HG03521 (cell line): ENCODE results near the gene MYH15.

Source experiments
- ATAC-seq: cut with Tn5 transposase; IDR thresholded peaks from one replicate; pipeline ENCODE4 v1.9.1; 2021; ENCODE audit warnings: mild to moderate bottlenecking, moderate library complexity; ENCODE audit not compliant: unreplicated experiment

MYH15 gene

GRCh38 chr3:108510496-108510895, at the start of gene MYH15:
Gene MYH15 (minus strand): TSS chr3:108510596. CDS start chr3:108510530, 66 bp downstream.
- ATAC-seq: no peak

DNA sequence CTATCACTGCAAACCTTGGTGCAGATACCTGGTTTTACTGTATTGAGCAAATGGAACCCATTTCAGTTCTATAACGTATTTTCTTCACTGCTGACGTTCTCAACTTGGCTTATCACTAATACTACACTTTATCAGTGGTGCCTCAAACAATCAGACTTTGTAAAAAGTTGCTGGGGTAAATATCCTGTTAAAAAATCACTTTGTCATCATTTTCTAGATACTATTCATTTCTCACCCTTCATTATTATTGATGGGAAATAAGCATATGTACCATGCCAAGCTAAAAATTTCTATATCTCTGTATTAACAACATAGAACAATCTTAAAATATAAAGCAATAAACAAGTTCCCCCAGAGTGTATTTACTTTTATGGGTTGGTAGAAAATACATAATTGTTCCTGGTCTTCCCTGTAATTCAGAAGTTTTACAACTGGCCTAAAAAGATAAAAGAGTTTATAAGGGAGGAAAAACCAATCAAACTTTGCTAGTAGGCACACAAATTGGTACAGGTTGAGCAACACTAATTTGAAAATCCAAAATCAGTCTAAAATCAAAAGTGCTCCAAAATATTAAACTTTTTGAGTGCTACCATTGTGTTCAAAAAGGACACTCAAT, 45.7 kb upstream of the MYH15 start:
- ATAC-seq: no peak

DNA sequence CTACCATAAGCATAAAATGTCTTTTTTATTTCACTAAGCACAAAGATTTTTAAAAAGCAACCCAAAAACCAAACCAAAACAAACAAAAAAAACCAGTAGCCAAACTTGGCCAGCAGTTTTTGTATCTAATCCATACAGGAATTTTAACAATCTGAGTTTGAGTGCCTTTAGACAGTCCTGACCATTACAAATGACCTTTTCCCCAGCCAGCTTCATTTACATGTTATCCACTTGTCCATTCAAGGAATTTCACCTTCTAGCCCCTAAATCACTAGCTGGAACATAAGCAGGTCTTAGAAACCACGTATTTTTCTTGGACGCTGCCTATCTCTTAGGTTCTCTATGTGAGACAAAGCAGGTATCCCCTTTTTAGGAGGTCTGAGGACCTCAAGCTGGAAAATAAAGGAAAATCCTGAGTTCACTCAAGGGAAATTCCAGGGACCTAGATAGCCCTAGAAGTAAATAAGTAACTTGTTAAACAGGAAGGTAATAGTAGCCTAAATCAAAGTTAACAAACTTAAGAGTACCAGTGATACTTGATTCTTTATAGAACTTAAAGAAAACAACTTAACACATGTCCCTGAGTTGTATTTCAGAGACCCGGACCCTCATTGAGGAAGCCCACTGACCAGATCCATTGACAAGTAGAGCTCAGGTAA, 44.6 kb upstream of the MYH15 start:
- no peak for ATAC-seq

- ATAC-seq: no peak
Measured at GRCh38 chr3:108554229-108554628, 43.8 kb upstream of the MYH15 start.

- ATAC-seq: no peak
Measured at GRCh38 chr3:108552267-108553159, 42.1 kb upstream of the MYH15 start.

DNA sequence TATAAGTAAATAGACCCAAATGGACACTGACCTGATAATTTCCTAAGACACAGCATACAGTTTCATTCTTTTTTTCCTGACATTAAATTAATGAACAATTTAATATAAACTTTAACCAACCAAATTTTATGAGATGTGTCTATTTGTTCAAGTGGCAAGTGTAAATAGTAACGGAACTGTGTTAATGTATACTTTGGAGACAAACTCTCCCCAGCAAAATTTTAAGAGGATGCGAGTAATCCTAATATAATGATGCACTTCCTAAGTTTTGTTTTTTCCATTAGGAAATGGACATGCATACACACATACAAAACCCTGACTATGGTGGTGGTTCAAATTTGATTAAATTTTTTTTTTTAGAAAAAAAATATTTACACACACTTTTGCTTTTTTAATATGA, 38.5 kb upstream of the MYH15 start:
- ATAC-seq: no peak

- no peak for ATAC-seq
Measured at GRCh38 chr3:108548304-108548703, 37.9 kb upstream of the MYH15 start.

DNA sequence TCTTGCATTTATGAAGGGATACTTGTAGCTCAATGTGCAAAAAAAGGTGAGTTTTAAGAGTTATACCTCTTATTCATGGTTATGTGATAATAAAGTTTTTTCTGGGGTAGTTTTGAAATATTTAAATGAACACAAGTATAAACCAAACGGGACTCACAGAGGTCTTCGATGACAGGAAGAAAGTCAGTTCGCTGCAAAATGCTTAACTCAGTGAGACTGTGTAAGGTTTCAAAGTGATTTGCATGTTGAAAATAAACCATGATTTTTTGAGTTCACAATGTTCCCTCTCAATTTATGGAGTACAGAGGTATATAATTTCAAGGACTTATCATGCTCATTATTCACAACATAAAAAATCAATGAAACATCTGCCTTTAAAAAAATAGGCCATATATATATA, 36.3 kb upstream of the MYH15 start:
- ATAC-seq: no peak

DNA sequence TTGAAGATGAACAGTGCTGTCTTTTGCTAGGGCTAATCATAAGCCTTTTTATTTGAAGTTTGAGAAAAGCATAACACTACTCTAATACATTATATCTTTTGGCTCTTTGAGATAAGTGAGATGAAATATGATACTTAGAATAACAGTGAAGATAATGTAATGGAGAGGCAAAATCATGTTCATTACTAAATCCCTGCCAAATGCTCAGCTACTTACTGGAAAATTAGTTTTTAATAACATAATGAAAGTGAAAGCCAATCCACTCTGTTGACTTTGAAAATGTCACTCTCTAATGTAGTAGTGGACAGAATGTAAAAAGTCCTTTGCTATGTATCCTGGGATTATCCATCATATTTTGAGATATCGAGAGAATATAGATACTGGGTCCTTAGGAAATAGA, 35.9 kb upstream of the MYH15 start:
- no peak for ATAC-seq

- no peak for ATAC-seq
Measured at GRCh38 chr3:108538083-108538482, 27.7 kb upstream of the MYH15 start.

GRCh38 chr3:108528459-108529252, 18.3 kb upstream of the MYH15 start:
- peak; percentile 73 for ATAC-seq

DNA sequence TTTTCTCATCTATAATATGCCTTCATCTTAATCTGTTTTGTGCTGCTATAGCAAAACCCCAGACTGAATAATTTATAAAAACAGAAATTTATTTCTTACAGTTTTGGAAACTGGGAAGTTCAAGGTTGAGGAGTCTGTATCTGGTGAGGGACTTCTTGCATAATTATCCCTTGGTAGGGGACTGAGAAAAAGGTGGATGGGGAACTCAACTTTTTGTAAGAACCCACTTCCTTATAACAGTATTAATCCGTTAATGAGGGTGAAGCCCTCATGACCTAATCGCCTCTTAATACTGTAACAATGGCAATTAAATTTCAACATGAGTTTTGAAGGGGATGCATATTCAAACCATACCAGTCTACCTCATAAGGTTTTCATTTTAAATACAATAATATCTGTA, 17.4 kb upstream of the MYH15 start:
- no peak for ATAC-seq

DNA sequence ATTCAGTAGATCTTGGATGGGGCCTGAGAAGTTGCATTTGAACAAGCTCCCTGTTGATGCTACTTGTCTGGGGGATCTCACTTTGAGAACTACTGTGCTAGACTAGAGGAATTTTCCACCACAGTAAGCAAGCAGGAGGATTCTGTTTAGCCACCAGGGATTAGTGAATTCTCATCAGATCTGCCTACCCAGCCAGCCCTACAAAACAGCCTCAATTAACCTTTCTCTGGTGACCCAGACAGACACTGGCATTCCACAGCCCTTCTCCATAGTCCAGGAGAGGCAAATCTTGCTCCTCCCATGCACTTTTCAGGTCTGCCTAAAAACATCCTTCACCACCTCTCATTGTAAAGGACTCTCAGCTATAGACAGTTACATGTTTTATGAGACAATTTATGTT, 16.7 kb upstream of the MYH15 start:
- ATAC-seq: no peak

DNA sequence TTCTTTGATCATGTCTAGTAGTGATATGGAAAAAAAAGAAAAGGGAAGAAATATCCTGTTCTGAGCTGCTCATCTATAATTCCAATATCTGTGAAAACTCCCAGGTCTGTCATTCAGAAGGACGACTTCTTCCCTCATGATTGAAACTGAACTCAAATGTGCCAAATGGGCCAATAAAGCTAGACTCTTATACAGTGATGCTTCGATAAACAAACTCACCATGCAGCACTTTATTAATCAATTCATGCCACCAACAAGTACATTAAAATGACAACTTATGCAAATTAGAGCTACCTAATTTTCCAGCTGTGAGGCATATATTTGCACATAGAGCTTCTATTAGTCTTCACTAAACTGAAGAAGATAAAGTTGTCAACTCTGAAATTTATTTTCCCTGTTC, 15.6 kb upstream of the MYH15 start:
- ATAC-seq: no peak

- ATAC-seq: no peak
Measured at GRCh38 chr3:108525256-108525655, 14.9 kb upstream of the MYH15 start.

DNA sequence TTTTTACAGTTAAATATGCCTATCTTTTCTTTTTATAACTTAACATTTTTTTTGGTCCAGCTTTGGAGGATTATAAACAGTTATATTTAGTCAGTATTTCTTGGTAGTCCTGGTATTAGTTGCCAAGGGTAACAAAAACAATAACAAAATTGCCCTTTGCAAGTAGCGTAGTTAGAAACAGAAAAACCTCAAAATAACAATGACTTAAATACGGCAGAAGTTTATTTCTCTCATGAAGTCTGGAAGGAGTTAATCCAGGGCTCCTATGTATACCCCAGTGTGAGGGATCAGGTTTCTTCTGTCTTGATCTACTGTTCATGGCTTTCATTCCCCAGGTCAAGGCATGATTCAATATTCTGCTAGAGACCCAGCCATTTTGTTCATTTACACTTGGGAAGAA, 14.1 kb upstream of the MYH15 start:
- ATAC-seq: no peak

DNA sequence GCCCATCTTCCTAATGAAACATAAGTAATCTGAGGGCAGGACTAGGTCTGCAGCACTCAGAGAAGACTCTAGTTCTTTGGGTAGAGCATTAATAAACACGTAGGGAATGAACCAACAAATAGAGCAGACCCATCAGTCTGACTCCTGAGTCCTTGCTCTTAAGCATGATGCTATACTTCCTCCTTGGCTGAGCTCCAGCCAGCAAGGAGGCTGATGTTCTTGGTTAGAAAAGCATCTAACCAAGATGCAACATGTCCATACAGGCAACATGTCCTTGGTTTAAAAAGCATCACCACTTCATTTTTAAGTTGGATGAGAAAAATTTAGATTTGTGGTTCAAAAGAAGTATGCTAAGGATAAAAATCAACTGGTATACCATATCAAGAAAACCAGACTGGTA, 8.5 kb upstream of the MYH15 start:
- no peak for ATAC-seq

- ATAC-seq: no peak
Measured at GRCh38 chr3:108516881-108517280, 6.5 kb upstream of the MYH15 start.

DNA sequence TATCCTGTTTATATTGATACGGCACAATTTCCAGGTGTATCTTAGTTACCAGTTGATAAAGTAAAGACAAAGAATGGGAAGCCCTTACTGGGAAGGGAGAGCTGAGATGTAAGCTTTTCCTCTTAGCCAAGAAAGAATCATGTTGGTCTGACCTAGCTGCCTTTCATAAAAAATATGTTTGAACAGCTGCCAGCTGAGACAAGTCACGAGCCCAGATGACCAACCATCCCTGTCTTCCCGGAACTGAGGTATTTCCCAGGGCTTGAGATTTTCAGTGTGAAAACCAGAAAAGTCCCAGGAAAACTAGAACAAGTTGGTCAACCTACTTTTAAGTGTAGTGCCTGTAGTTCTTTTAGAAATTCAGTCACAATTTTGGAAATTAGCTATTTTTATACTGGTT, 3.6 kb upstream of the MYH15 start:
- no peak for ATAC-seq

GRCh38 chr3:108512671-108513070, 2.3 kb upstream of the MYH15 start:
- ATAC-seq: no peak

- ATAC-seq: no peak
Measured at GRCh38 chr3:108511490-108511889, 1.1 kb upstream of the MYH15 start.
